ENCODE data around the gene DNLZ.

The DNLZ gene

GRCh38 chr9:136333045-136333444, 30.5 kb downstream of the DNLZ start:
- TF ChIP-seq GATA3 (IDR thresholded peaks at IDR 0.05; ENCODE audit: low read depth, low read length) (no peak), GATA2 (IDR thresholded peaks at IDR 0.05; ENCODE audit: low read depth, low read length) (no peak)

- TF ChIP-seq GATA2 (IDR thresholded peaks at IDR 0.05; ENCODE audit: low read depth, low read length) = no peak
- no peak for TF ChIP-seq GATA3 (IDR thresholded peaks at IDR 0.05; ENCODE audit: low read depth, low read length)
Observed at GRCh38 chr9:136332482-136332983, 31.0 kb downstream of the DNLZ start.

GRCh38 chr9:136331556-136332481, 31.7 kb downstream of the DNLZ start:
- TF ChIP-seq GATA2 (IDR thresholded peaks at IDR 0.05; ENCODE audit: low read depth, low read length) (no peak), GATA3 (IDR thresholded peaks at IDR 0.05; ENCODE audit: low read depth, low read length) (no peak)

DNA sequence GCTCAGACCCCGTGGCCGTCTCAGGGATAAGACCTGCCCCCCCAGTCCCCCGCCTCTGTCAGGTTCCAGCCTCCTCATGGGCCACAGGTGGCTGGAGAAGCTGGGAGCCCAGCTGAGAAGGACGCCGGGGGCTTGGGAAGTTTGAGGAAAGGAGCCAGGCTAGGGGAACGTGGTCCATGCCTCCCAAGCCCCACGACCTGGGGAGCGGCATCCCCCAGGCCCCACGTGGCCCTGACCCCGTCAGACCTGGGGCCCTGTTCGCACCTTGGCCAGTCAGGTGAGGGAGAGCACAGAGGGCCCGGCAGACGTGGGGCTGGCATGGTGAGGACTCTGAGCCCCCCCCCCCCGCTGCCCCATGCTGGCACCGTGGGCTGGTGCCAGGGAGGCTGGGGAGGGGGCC, 32.5 kb downstream of the DNLZ start:
- TF ChIP-seq GATA3 (IDR thresholded peaks at IDR 0.05; ENCODE audit: low read depth, low read length) = no peak
- TF ChIP-seq GATA2 (IDR thresholded peaks at IDR 0.05; ENCODE audit: low read depth, low read length) = no peak

- TF ChIP-seq GATA2 (IDR thresholded peaks at IDR 0.05; ENCODE audit: low read depth, low read length) = no peak
- TF ChIP-seq GATA3 (IDR thresholded peaks at IDR 0.05; ENCODE audit: low read depth, low read length) = no peak
Observed at GRCh38 chr9:136330406-136330990, 33.0 kb downstream of the DNLZ start.

- TF ChIP-seq GATA3 (IDR thresholded peaks at IDR 0.05; ENCODE audit: low read depth, low read length) (no peak), GATA2 (IDR thresholded peaks at IDR 0.05; ENCODE audit: low read depth, low read length) (no peak)
Observed at GRCh38 chr9:136329636-136330405, 33.7 kb downstream of the DNLZ start.

- TF ChIP-seq GATA2 (IDR thresholded peaks at IDR 0.05; ENCODE audit: low read depth, low read length) (no peak), GATA3 (IDR thresholded peaks at IDR 0.05; ENCODE audit: low read depth, low read length) (no peak)
Observed at GRCh38 chr9:136329211-136329627, 34.3 kb downstream of the DNLZ start.

DNA sequence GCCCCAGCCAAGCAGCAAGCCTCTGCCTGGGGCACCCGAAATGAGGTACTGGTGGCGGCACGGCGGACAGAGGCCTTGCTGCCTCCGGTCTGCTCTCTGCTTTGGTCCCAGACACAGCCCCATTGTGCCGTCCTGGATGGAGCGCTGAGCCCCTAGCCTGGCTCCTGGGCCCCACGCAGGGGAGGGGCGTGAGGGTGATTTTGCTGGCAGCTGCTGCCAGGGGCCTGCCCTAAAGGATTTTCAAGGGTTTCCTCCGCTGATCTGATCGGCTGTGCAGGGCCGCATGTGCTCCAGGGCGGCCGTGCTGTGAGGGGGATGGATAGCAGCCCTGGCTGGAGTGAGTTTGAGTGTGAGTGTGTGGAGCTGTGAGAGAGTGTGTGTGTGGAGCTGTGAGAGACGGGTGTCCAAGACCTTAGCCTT, 34.9 kb downstream of the DNLZ start:
- no peak for TF ChIP-seq GATA2 (IDR thresholded peaks at IDR 0.05; ENCODE audit: low read depth, low read length)
- TF ChIP-seq GATA3 (IDR thresholded peaks at IDR 0.05; ENCODE audit: low read depth, low read length) = no peak

DNA sequence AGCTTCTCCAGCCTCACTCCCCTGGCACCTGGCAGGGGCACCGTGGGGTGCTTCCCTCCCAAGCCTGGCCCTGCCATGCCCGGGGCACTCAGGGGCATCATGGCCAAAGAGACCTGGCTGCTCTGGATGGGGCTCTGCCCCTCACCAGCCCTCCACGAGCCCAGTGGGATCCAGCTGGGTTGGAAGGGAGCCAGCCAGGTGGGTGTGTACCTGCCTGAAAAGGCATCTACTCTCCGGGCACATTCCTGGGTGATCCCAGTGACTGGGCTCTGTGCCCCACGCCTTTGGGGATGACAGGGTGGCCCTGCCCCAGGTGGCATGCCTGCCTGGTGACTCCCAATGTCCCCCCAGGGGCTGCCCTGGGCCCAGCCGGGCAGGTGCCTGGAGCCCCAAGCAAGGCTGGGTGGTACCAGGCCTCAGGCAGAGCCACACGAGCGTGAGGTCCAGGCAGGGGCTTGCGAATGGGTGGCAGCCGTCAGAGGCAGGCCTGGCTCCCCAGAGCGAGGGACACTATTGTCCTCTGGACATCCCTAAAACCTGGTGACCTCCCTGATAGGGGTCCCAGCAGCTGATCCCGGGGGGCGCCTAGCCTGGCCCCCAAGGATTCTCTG, 35.4 kb downstream of the DNLZ start:
- TF ChIP-seq GATA2 (IDR thresholded peaks at IDR 0.05; ENCODE audit: low read depth, low read length) (no peak), GATA3 (IDR thresholded peaks at IDR 0.05; ENCODE audit: low read depth, low read length) (no peak)

DNA sequence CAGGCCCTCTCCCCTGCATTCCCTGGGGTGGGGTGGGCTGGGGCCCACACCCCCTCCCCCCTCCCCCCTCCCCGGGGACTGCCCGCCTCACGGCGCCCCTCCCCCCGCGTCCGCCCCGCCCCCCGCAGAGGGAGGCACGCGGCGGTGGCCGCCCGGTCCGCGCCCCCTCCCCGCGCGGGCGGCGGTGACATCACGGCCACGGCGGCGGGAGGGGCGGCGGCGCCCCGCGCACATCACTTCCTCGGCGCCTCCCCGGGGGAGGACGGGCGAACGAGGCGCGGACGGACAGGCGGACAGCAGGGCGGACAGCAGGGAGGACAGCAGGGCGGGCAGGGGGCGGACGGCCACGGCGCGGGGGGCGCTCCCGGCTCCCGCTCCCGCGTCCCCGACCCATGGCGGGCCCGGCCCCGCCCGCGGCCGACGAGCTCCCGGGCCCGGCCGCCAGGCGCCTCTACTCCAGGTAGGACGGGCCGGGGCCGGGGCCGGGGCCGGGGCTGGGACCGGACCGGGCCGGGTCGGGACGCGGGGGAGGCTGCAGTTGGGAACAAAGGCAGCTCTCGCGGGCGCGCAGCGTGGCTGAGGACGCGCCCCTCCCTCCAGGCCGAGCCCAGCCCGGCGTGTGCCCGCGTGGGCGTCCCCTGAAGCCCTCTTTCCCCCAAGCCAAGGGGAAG, 36.1 kb downstream of the DNLZ start, which contains the start of gene GPSM1:
GPSM1 (plus strand) TSS at position 236 of the 671 bp plus-strand sequence; CDS start at position 393, 157 bp downstream.
- TF ChIP-seq GATA3 (IDR thresholded peaks at IDR 0.05; ENCODE audit: low read depth, low read length) = no peak
- TF ChIP-seq GATA2 (IDR thresholded peaks at IDR 0.05; ENCODE audit: low read depth, low read length) = no peak

DNA sequence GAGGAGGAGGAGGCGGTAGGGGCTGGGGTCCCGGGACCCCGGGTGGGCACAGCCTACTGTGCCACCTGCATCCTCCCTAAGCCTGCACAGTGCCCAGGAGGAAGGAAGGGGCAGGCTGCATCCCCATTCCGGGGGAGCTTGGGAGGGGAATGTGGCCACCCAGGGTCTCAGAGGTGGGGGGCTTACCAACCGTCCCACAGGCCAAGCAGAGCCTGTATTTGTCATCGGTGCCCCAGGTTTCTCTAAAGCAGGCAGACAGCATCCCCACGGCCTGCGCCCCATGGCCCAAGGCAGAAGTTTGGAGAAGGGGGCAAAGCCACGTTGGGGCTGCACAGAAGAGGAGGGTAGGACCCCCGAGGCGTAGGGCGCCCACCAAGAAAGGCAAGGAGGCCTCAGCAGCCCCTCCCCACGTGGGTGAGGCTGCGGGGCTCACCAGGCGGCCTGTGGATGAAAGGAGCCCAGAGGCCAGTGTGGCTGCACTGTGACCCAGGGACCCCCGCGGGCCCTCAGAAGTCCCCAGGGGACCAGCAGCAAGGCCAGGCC, 36.7 kb downstream of the DNLZ start:
- TF ChIP-seq GATA3 (IDR thresholded peaks at IDR 0.05; ENCODE audit: low read depth, low read length) (no peak), GATA2 (IDR thresholded peaks at IDR 0.05; ENCODE audit: low read depth, low read length) (no peak)

- no peak for TF ChIP-seq GATA3 (IDR thresholded peaks at IDR 0.05; ENCODE audit: low read depth, low read length)
- TF ChIP-seq GATA2 (IDR thresholded peaks at IDR 0.05; ENCODE audit: low read depth, low read length) = no peak
Observed at GRCh38 chr9:136326061-136326760, 37.3 kb downstream of the DNLZ start.

Data from SH-SY5Y (cell line).